Astrocyte (in vitro differentiated cells and primary cell): ENCODE results near the gene LAMB4. TPM values are rescaled to one million over a fixed set of nuclear protein-coding genes. Genes with fewer than 3 reads are reported as not detected.

Experiments
- DNase-seq: peaks from one replicate; pipeline ENCODE4 v3.0.0-alpha.2; 2010; ENCODE audit warnings: low read depth
- FAIRE-seq: peaks from 2 replicates; lab custom pipeline; 2011; peaks lifted over from hg19 to GRCh38; lab: Jason Lieb, UNC
- H2AFZ ChIP-seq: 2 replicates; pipeline ENCODE4 v1.6.0; 2012; ENCODE audit warnings: low read depth, low read length, inconsistent platforms
- H3K27ac ChIP-seq: 2 replicates; pipeline ENCODE4 v1.5.1; 2011; ENCODE audit warnings: low read depth, low read length, inconsistent platforms
- H3K27me3 ChIP-seq: 2 replicates; pipeline ENCODE4 v1.6.0; 2011; ENCODE audit warnings: low read length, inconsistent platforms; ENCODE audit not compliant: insufficient read depth
- H3K36me3 ChIP-seq: 2 replicates; pipeline ENCODE4 v1.5.1; 2011; ENCODE audit warnings: low read length, inconsistent platforms; ENCODE audit not compliant: insufficient read depth
- H3K4me1 ChIP-seq: 2 replicates; pipeline ENCODE4 v1.5.1; 2011; ENCODE audit warnings: low read length, inconsistent platforms; ENCODE audit not compliant: insufficient read depth
- H3K4me2 ChIP-seq: 2 replicates; pipeline ENCODE4 v1.6.0; 2012; ENCODE audit warnings: low read length, inconsistent platforms
- H3K4me3 ChIP-seq: 2 replicates; pipeline ENCODE4 v1.5.1; 2011; ENCODE audit warnings: low read depth, mild to moderate bottlenecking, low read length, inconsistent platforms; ENCODE audit not compliant: insufficient read depth
- H3K79me2 ChIP-seq: 2 replicates; pipeline ENCODE4 v1.6.0; 2012; ENCODE audit warnings: mild to moderate bottlenecking, low read length, inconsistent platforms; ENCODE audit not compliant: insufficient read depth
- H3K9ac ChIP-seq: 2 replicates; pipeline ENCODE4 v1.6.0; 2012; ENCODE audit warnings: mild to moderate bottlenecking, low read length, inconsistent platforms
- H3K9me3 ChIP-seq: 2 replicates; pipeline ENCODE4 v1.5.1; 2012; ENCODE audit warnings: low read depth, mild to moderate bottlenecking, low read length, inconsistent platforms; ENCODE audit not compliant: insufficient read depth
- H4K20me1 ChIP-seq: 2 replicates; pipeline ENCODE4 v1.6.0; 2012; ENCODE audit warnings: low read length, inconsistent platforms; ENCODE audit not compliant: insufficient read depth
- H3K27ac Mint-ChIP-seq: one replicate; pipeline ENCODE4 v1.8.0; 2021; ENCODE audit warnings: mild to moderate bottlenecking, mixed read lengths; ENCODE audit not compliant: unreplicated experiment
- H3K27me3 Mint-ChIP-seq: one replicate; pipeline ENCODE4 v1.8.0; 2021; ENCODE audit warnings: low read depth, mixed read lengths; ENCODE audit not compliant: unreplicated experiment
- H3K36me3 Mint-ChIP-seq: one replicate; pipeline ENCODE4 v1.8.0; 2021; ENCODE audit warnings: low read depth, mixed read lengths; ENCODE audit not compliant: unreplicated experiment
- H3K4me1 Mint-ChIP-seq: one replicate; pipeline ENCODE4 v1.8.0; 2021; ENCODE audit warnings: low read depth, mixed read lengths; ENCODE audit not compliant: unreplicated experiment
- H3K4me3 Mint-ChIP-seq: one replicate; pipeline ENCODE4 v1.8.0; 2021; ENCODE audit warnings: mild to moderate bottlenecking, moderate library complexity, mixed read lengths; ENCODE audit not compliant: unreplicated experiment
- H3K9me3 Mint-ChIP-seq: one replicate; pipeline ENCODE4 v1.8.0; 2021; ENCODE audit warnings: mild to moderate bottlenecking, mixed read lengths; ENCODE audit not compliant: unreplicated experiment
- CTCF ChIP-seq: IDR thresholded peaks from 2 replicates; pipeline ENCODE4 v1.5.1; 2011; ENCODE audit warnings: low read depth, mild to moderate bottlenecking, inconsistent platforms, low read length, moderate library complexity; ENCODE audit not compliant: insufficient read depth
- EZH2 ChIP-seq: IDR thresholded peaks from 2 replicates; pipeline ENCODE4 v1.6.1; 2012; ENCODE audit warnings: mild to moderate bottlenecking, low read length, inconsistent platforms; ENCODE audit not compliant: insufficient read depth
- total RNA-seq: library from RNA; stranded (reverse); gene quantifications from 2 replicates; pipeline ENCODE4 v1.2.1, GENCODE V29; 2021

LAMB4 gene
- total RNA-seq, 1 donor from 2014 or later = 0.16 TPM

- Mint-ChIP-seq H3K4me3 (no peak overlapping the region), H3K9me3 (no peaks in the 10 kb centered on the region), H3K4me1 (no peaks in the 10 kb centered on the region), H3K27me3 (no peaks in the 10 kb centered on the region), H3K27ac (no peak overlapping the region), H3K36me3 (no peaks in the 10 kb centered on the region)
- no peak for TF ChIP-seq EZH2
- TF ChIP-seq CTCF = no peak
- H3K36me3 ChIP-seq = no peaks in the 10 kb centered on the region
- H3K27me3 ChIP-seq = no peaks in the 10 kb centered on the region
- H4K20me1 ChIP-seq = no peaks in the 10 kb centered on the region
- no peak for DNase-seq
- no peak overlapping the region for H3K9ac ChIP-seq
- H3K9me3 ChIP-seq = no peaks in the 10 kb centered on the region
- no peak overlapping the region for H3K4me3 ChIP-seq
- FAIRE-seq = no peak
- no peak overlapping the region for H3K4me2 ChIP-seq
- peaks cover 2% of the 10 kb centered on the region for H3K4me1 ChIP-seq
- no peak overlapping the region for H2AFZ ChIP-seq
- H3K79me2 ChIP-seq = no peaks in the 10 kb centered on the region
- H3K27ac ChIP-seq = no peak overlapping the region
Observed at GRCh38 chr7:108166687-108167086, 36.5 kb upstream of the LAMB4 start.

- no peak overlapping the region for H2AFZ ChIP-seq
- H3K4me3 ChIP-seq = no peak overlapping the region
- Mint-ChIP-seq H3K27ac (no peak overlapping the region), H3K9me3 (no peaks in the 10 kb centered on the region), H3K27me3 (no peaks in the 10 kb centered on the region), H3K4me3 (no peak overlapping the region), H3K4me1 (no peaks in the 10 kb centered on the region), H3K36me3 (no peaks in the 10 kb centered on the region)
- no peaks in the 10 kb centered on the region for H3K9me3 ChIP-seq
- no peaks in the 10 kb centered on the region for H4K20me1 ChIP-seq
- no peak overlapping the region for H3K27ac ChIP-seq
- no peak overlapping the region for H3K4me2 ChIP-seq
- H3K36me3 ChIP-seq = no peaks in the 10 kb centered on the region
- DNase-seq = no peak
- no peak for FAIRE-seq
- H3K79me2 ChIP-seq = no peaks in the 10 kb centered on the region
- H3K4me1 ChIP-seq = peaks cover 2% of the 10 kb centered on the region
- no peaks in the 10 kb centered on the region for H3K27me3 ChIP-seq
- TF ChIP-seq CTCF (no peak), EZH2 (no peak)
- no peak overlapping the region for H3K9ac ChIP-seq
Observed at GRCh38 chr7:108165723-108166122, 35.6 kb upstream of the LAMB4 start.

DNA sequence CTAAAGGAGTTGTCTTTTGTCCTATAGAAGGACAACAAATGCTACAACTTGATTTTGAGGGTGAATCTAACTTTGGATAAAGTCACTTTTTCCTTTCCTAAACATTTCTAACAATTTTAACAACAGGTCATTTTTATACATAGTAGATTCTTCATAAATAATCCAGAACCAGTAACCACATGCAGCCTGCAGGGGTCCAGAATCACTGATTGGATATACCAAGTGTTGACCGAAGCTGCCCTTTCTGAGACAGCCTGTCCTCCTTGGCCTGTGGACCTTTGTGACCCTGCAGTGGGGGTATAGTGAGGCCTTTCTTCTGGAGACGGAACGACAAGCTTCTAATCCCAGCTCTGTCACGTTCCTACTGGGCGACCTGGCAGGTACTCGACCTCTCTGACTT is 34.8 kb upstream of the LAMB4 start:
- Histone ChIP-seq H3K27me3 (no peaks in the 10 kb centered on the region), H2AFZ (no peak overlapping the region), H3K36me3 (no peaks in the 10 kb centered on the region), H3K4me3 (no peak overlapping the region), H3K9me3 (no peaks in the 10 kb centered on the region), H3K9ac (no peak overlapping the region), H3K79me2 (no peaks in the 10 kb centered on the region), H3K4me2 (no peak overlapping the region), H3K27ac (no peak overlapping the region), H4K20me1 (no peaks in the 10 kb centered on the region), H3K4me1 (peaks cover 2% of the 10 kb centered on the region)
- FAIRE-seq (no peak), DNase-seq (no peak)
- H3K4me3 Mint-ChIP-seq = no peak overlapping the region
- TF ChIP-seq EZH2 = no peak
- no peak for TF ChIP-seq CTCF
- no peaks in the 10 kb centered on the region for H3K9me3 Mint-ChIP-seq
- H3K27ac Mint-ChIP-seq = no peak overlapping the region
- H3K4me1 Mint-ChIP-seq = no peaks in the 10 kb centered on the region
- no peaks in the 10 kb centered on the region for H3K27me3 Mint-ChIP-seq
- H3K36me3 Mint-ChIP-seq = no peaks in the 10 kb centered on the region
